ENCODE results near the gene RIGI.

- no peak for TF ChIP-seq CTCF (conservative IDR thresholded peaks at IDR 0.05; ENCODE audit: low read length)
- TF ChIP-seq EZH2phosphoT487 (IDR thresholded peaks at IDR 0.05; ENCODE audit: borderline replicate concordance), result no peak
These were observed 28.1 kb downstream of the RIGI start for GRCh38 chr9:32497921-32498320.

Data from Loucy (cell line).